HT1080 (cell line): ENCODE results near the gene CCDC27. TPM values are rescaled to one million over a fixed set of nuclear protein-coding genes. Genes with fewer than 3 reads are reported as not detected.

ENCODE experiments used
- DNase-seq: peaks from one replicate; pipeline ENCODE4 v3.0.0-alpha.2; 2015; ENCODE audit warnings: low read depth
- total RNA-seq: library from RNA; depleted of rRNA; stranded (reverse); fragments of >200 nt; shearing (Covaris generic); gene quantifications from 2 replicates; pipeline ENCODE4 v1.2.3, GENCODE V29; 2014

CCDC27 gene
- total RNA-seq, 1 experiment from 2014 or later: not detected

GRCh38 chr1:3717715-3718601, 34.3 kb upstream of the CCDC27 start:
- no peak for DNase-seq

DNA sequence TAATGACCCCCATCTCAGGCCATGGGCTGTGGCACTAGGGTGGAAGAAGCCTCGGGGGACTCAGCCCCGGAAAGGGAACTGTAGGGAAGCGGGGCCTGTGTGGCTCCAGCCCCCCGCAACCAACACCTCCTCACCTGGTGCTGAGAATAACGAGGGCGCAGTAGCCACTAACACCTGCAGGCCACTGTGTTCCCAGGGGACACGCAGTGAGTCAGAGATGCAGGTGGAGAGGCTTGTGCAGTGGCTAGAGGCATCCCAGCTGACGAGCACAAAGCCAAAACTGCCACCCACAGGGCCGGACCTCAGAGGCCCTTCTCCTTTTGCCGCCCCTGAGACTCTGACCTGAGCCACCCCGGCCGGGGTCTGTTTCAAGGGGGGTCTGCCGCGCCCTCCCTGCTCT, 33.5 kb upstream of the CCDC27 start:
- no peak for DNase-seq

DNA sequence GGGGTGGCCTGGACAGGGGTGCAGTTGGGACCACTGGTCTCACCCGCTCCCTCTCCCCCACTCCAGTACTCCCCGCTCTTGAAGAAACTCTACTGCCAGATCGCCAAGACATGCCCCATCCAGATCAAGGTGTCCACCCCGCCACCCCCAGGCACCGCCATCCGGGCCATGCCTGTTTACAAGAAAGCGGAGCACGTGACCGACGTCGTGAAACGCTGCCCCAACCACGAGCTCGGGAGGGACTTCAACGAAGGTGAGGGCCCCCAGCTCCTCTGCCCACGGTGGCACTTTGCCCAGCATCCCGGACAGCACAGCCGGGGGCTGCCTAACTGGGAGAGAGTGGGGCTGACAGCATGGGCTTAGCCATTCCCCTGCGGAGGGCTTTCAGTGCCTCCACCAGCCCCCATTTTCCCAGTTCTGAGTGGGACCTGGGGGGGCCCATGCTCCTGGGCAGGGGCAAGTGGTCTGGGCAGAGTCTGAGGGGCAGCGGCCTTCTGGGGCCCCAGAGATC, 30.2 kb upstream of the CCDC27 start:
- DNase-seq: no peak

GRCh38 chr1:3722846-3723245, 29.4 kb upstream of the CCDC27 start:
- no peak for DNase-seq

GRCh38 chr1:3724416-3725030, 27.7 kb upstream of the CCDC27 start:
- peak; percentile 34 for DNase-seq

GRCh38 chr1:3725366-3725765, 26.9 kb upstream of the CCDC27 start:
- DNase-seq: no peak

- DNase-seq: no peak
These were observed 25.0 kb upstream of the CCDC27 start for GRCh38 chr1:3727042-3727824.

DNA sequence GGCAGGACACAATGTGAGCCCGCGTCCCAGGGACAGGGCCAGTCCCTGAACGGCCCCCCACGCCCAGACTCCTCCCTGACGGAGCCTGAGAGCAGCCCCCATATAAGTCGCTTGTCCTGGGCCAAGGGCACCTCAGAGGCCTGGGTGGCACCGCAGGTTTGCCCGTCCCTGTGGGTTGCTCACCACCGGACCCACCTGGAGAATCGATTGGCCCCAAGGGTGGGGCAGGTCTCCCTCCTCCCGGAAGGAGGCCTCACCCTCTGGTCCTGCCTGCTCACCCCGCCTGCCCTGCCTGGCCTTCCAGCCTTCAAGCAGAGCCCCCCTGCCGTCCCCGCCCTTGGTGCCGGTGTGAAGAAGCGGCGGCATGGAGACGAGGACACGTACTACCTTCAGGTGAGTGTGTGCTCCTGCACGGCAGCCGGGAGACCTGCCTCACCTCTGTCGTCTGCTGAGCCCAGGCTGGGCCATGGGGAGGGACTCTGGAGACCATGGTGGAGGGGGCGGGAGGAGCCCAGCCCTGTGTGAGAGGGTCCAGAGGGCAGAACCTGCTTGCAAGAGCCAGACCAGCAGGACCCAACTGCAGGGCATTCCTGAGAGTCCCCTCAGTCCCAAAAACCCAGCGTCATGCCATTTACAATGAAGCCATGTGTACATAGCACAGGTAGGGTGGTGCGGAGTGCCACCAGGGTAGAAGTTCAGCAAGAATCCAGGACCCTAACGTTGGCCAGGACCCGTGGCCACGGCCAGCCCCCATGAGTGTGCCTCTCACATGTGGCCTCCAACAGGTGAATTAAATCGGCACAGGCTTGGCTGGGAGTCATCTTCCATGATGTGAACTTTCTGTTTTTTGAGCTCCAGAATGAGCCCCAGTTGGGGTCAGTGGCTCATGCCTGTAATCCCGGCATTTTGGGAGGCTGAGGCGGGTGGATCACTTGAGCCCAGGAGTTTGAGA, 24.1 kb upstream of the CCDC27 start:
- no peak for DNase-seq

DNA sequence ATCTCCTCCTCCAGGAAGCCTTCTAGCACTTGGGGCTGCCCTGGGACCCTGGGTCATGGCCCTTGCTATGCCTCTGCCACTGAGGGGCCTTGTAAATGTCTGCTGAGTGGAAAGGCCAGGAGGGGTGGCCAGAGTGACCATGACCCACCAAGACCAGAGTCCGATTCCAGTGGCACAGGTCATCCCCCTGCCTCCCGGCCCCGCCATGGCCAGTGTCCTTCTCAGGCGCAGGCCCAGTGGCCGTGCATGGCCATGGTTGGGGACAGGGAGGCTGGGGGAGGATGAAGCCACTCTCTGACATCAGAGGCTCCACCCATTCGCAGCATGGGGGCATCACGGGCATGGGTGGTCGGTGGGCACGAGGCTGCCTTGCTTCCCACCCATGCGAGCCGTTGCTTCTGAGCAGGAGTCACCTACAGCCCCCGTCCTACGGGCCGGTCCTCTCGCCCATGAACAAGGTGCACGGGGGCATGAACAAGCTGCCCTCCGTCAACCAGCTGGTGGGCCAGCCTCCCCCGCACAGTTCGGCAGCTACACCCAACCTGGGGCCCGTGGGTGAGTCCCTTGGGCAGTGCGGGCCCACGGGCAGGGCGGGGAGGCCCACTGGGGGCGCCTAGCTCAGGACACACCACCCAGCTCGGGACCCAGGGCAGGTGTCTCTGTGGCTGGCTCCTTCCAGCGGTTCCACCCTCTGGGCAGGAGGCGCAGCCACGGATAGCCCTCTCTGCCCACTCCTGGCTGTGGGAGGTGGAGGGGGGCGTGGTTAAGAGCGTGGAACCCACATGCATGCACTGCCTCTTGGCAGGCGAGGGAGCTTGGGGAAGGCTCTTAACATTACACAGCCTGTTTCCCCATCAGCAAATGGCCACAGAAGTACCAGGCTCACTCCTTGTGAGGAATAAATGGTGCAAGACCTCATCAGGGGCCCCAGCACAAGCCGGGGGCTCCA, 22.4 kb upstream of the CCDC27 start:
- no peak for DNase-seq

DNA sequence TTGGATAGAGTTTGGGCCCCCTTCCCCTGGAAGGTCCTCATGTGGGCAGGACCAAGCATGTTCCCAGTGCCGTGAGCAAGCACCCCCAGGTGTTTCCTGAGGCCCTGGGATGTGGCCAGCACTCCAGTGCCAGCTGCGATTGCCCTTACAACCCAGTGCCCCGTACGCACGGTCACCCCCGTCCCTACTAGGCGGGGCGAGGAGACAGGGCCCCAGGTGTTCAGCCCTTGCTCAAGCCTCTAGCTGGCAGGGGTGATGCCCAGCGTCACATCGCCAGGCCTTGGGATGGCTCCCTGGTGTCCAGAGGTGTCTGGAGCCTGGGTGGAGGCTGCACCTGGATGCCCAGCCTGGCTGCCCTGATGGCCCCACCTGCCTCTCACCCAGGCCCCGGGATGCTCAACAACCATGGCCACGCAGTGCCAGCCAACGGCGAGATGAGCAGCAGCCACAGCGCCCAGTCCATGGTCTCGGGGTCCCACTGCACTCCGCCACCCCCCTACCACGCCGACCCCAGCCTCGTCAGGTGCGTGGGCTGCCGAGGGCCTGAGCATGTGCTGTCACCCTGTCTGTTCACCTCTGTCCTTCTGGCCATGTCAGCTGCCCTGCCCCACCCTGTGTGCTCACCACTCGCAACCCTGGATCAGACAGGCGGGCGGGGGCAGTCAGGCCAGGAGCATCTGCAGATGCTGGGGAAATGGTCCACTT, 21.6 kb upstream of the CCDC27 start:
- DNase-seq: no peak

DNA sequence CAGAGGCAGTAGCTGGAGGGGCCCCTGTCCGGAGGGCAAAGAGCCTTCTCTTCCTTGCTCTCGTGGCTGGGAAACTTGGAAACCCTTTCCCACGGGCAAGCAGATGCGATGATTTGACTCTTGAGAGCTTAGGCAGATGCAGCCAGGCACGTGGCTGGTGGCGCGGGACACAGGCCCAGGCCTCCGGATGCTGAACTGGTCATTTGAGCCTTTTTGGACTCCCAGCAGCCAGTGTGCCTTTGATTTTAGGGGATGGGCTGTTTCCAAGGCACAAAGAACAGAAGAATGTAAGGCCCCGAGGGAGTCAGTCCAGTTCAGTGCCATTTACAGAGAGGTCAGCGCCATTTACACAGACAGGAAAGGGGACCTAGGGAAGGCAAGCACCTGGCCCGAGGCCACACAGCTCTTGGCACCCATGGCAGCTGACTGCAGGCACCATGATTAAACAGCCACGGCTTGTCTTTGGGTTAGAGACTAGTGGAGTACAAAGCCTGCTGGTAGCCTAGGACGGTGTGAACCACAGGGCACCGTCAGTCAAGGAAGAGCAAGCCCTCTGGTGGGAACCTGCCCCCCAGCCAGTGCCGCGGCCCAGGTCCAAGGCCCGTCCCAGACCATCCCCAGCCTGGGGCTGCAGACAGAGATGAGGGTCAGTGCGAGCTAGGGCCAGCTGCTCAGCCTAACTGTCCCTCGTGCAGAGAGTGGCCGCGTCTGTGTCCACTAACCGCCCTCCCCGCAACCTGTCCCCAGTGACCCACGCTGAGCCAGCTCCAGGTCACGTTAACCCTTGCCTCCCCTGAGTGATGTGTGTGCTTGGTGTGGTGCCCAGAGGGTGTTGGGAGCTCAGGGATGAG, 20.4 kb upstream of the CCDC27 start:
- DNase-seq: no peak

DNA sequence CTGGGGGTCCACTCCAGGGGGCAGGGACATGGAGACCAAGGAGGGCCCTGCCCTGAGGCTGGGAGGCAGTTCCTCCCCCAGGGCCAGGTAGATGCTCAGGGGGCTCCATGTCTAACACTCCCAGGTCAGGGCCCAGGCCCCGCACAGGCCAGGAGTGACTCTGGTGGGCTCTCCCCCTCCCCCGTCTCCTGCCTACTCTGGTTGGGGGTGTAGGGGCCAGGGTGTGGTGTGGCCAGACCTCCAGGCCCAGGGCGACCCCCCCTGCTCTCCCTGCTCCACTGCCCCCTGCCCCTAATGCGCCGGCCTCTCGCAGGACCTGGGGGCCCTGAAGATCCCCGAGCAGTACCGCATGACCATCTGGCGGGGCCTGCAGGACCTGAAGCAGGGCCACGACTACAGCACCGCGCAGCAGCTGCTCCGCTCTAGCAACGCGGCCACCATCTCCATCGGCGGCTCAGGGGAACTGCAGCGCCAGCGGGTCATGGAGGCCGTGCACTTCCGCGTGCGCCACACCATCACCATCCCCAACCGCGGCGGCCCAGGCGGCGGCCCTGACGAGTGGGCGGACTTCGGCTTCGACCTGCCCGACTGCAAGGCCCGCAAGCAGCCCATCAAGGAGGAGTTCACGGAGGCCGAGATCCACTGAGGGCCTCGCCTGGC, 19.7 kb upstream of the CCDC27 start:
- DNase-seq: no peak

GRCh38 chr1:3733094-3733882, 19.0 kb upstream of the CCDC27 start:
- no peak for DNase-seq

- DNase-seq: no peak
These were observed 18.2 kb upstream of the CCDC27 start for GRCh38 chr1:3733883-3734589.

DNA sequence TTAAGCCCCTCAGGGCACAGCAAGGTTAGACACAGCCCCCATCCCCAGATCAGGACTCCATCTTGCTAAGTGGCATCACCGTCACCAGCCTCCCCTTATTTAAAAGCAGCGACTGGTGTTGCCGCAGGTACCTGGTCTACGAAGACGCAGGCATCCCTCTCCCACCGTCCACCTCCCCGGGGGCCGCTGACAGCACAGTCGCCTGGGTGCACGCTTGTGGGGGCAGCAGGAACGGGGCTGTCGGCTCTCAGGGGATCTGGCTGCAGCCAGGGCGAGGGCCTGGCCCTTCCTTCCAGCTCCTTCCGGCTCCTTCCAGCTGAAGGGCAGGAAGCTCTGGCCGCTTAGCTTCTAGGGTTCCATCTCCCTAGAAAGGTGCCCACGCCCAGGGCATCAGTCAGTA, 17.6 kb upstream of the CCDC27 start:
- no peak for DNase-seq
